ENCODE measurements around the gene VCAM1.

DNA sequence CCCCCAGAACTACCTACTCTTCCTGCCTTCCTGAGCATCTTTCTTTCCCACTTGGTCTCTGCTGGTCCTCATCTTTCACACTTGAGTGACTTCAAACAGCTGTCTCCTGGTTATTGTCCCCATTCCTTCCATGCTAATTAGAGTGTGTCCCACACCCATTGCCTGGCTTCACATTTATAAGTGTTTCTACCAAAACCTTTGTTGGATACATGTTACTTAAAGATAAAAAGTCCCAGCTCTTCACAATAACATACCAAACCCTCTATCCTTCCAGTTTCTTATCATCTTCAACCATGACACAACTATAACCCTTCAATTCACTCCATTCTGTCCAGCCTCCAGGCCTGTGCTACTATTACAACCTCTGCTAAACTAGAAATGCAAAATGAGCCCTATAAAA is 41.0 kb downstream of the VCAM1 start:
- TF ChIP-seq FOS (IDR thresholded peaks at IDR 0.05; ENCODE audit: extremely low read depth, insufficient read length) (no peak), YBX1 (IDR thresholded peaks at IDR 0.05) (no peak), EZH2 (IDR thresholded peaks at IDR 0.05; ENCODE audit: borderline replicate concordance, low read depth, low read length) (no peak), PHTF2 (CRISPR knock-in tag; IDR thresholded peaks at IDR 0.05) (no peak), CBX2 (IDR thresholded peaks at IDR 0.05; ENCODE audit: insufficient read depth, low read length, poor library complexity, severe bottlenecking) (no peak)

Measured in K562 (cell line).